M059J (cell line): ENCODE results near the gene SMARCAL1. TPM values are rescaled to one million over a fixed set of nuclear protein-coding genes. Genes with fewer than 3 reads are reported as not detected.

Source experiments
- DNase-seq: peaks from one replicate; pipeline ENCODE4 v3.0.0-alpha.2; 2012; ENCODE audit warnings: low read depth
- total RNA-seq: library from RNA; depleted of rRNA; stranded (reverse); fragments of >200 nt; shearing (Covaris generic); gene quantifications from 2 replicates; pipeline ENCODE4 v1.2.3, GENCODE V29; 2014; rRNA removed

The SMARCAL1 gene
- total RNA-seq: 6.1 and 7.5 TPM in 2 replicates

DNA sequence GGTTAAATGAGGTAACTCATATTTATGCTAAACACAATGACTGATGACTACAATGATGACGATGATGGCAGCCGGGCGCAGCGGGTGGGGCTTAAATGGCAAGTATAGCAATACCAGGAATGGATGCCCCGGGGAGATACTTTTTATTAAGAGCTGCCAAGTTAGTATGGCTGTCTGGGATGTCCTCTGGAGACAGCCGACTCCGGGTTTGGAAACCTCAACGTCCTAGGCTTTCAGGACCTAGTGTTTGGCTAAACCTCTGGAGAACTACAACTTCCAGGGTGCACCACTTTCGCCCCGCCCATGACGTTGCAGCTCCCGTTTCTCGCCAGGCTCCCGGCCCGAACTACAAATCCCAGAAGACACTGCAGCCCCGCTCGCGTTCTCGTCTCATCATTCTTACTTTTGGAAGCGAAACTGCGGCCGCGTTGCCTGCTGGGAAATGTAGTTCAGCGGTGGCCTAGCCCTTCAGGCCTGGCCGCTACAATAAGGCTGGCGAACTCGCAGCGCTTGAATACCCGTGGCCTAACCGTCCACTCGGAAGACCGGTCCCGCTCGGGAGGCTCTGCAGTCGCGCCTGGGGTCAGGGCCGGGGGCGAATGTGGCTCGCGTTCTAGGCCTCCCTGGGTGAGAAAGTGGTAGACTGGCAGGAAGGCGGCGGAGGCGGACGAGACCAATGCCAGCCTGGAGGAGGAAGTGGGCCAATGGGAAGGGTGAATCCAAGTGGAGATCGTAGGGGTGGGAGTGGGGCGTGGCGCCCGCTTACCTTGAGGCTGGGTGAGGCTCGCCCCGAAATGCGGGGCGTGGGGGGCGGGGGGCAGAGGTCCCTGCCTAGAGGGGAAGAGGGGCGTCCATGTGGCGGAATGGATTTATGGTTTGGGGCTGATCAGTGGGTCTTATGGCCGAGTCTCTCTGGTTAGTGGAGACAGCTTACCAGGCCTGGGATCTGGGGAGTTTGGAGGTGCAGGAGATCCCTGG, at the start of gene SMARCAL1:
TSS of gene SMARCAL1 (plus strand) at position 463 of the 978 bp plus-strand sequence. CDS start 2,221 bp downstream, outside the sequence.
- peak; percentile 96 for DNase-seq

DNA sequence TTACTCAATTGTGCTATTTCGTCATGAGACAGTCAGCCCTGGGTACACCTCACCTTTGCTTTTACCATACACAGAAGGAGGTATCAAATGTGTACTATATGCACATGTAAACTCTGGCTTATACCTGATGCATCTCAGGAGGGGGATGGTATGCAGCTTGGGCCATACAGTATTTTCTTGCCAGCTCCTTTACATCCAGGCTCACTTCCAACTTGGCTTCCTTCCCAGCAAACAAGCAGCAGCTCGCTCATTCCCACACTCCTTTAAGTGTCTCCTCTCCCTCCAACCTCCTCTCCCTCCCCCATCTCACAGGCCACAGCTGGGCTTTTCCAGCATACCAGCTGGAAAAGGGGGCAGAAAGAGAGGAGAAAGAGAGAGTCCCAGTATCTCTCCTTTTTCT, 49.6 kb upstream of the SMARCAL1 start:
- peak; percentile 32 for DNase-seq

DNA sequence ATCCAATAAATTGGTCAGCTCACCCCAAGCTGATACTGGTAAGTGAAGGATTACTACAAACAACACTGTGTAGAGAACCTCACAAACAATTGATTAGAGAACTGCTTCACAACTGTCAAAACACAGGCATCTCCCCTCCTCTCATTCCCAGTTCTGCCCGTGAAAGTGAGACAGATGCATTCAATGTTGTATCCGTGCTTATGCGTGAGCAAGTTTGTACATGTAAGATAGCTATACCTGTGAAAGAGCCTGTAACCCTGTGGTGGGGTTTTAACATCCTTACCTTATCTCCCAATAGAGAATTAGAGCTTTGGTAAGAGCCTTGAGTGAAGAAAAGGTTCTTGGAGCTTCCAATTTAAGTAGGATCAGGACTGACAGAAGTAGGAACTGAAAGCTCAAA, 49.1 kb upstream of the SMARCAL1 start:
- no peak for DNase-seq

DNA sequence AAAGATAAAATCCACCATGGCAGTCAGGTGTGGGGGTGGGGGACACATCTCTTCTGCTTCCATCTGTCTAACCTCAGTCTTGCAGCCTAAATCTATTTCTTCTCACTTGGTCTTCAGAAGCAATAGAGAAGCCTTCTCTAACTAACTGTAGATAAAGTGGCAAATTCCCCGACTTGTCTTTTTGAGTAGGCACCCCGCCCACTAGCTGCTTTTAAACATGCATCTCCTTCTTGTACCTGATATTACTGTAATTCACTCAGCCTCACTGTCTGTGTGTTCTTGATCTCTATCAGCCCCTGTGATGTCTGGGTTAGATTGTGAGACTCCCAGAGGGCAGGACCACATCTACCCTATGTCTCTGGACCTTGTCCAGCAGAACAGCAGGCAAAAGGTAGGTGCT, 46.8 kb upstream of the SMARCAL1 start:
- no peak for DNase-seq

DNA sequence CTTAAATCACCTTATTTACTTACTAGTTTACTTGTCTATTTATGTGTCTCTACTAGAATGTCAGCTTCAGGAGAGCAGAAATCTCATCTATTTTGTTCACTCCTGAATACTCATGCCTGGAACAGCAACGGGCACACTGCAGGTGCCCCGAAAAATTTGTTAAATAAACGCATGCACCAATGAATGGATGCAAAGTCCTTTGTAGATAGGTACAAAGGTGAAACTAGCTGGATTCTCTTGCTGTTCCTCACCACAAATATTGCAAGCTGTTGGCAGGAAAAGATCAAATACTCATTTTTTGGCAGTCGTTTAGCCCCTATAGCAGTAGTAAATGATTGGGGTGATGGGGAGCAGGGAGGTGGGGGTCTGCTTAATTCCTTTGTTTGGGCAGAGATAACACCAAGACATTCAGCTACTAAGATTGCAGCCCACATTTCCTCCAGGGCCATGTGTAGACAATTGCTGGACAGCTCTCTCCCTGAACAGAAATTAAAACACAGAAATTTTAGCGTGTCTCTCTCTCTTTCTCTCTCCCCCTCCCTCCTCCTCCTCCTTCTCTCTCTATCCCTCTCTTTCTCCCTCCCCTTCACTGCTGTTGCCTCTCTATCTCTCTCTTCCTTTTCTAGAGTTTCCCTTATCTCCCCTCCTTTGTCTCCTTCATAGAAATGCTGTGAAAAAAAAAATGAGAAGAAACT, 45.4 kb upstream of the SMARCAL1 start:
- DNase-seq: no peak

DNA sequence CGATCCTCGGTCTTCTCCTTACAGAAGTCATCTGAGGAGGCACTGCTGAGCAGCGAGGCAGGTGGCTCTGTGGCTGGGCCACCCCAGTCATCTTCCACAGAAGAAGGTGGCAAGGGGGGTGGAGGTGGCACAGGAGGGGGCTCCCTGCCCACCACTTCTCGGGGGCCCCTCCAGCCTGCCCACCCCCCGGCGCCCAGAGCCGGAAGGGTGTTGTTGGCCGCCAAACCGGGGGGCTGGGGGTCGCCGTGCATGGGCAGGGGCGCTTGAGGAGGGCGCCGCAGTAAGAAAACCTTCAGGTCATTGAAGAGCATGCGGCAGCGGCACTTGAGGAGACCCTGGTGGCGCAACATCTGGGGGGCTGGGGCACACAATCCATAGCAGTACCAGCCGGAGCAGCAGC, 42.5 kb upstream of the SMARCAL1 start:
- DNase-seq: no peak

DNA sequence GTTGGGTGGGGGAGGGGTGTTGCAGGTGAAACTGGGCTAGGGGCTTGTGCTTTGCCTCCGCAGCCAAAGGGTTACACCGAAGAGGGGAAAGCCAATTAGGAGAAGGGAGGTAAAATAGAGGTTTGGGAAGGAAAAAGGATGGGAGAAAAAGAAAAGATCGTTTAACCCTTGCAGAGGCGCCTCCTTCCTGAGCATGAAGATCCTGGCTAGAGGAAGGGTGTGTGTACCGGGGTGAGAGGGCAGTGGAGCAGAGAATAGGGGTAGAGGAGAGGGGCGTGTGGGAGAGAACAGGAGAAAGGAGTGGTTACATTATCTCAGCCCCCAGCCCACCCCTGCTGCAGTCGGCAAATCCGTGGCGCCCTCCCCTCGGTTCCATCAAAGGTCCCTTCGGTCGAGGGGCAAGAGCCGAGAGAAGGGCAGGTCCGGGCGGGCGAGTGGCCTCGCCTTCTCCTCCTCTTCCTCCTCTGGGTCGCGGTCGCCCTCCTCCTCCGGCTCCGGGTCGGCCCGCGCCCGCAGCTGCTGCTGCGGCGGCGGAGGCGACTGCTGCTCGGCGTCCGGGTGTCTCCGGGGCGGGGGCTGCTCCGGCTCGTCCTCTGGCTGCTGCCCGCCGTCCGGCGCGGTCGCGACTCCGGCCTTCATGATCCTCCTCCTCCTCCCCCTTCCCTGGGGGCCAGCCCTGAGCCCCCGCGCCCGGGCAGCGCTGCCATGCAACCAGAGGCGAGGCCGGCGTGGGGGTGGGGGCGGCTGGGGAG, 41.1 kb upstream of the SMARCAL1 start:
- peak; percentile 21 for DNase-seq

DNA sequence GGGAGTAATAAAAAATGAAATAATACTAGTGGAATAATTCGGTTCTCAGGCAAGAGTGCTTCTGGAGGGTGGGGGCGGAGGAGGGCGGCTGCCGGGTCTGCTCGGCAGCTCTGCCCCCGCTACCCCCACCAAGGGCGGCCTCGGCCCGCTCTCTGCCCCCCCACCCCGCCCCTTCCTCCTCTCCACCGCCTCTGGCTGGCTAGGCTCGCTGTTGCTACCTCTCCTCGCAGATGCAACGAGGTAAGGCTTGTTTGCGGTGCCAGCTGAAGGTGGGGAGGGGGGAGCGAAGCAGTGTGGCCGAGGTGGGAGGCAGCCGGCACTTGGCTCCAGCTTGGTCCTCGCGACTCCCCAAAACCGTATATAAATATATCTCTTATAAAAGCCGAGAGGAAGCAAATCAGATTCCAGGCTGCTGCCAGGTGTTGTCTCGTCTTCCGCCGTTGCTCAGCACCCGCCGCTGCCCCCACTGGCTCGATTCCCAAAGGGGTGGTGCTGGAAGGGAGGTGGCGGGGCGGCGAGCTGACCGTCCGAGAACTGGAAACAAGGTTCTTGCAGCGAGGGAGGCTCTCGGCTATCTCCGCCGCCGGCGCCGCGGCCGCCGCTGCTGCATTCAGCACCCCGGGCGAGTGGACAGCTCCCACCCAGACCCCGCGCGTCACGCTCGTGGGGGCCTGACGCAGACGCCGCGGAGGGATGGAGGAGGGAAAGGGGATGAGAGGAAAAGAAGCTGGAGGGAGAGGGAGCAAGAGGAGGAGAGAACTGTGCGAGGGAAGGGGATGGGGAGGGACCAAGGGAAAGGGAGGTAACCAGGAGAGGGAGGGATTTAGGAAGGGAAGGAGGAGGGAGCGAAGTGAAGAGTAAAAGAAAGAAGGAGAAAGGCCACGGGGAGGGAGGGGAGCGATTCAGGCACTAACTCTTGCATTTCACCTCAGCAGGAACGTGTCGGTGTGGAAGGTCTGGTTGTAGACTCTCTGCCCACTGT, 40.3 kb upstream of the SMARCAL1 start, which contains the start of gene MARCHF4:
TSS of gene MARCHF4 (minus strand) at position 763 of the 982 bp plus-strand sequence. CDS start 2,223 bp downstream, outside the sequence.
- DNase-seq: peak; percentile 85

DNA sequence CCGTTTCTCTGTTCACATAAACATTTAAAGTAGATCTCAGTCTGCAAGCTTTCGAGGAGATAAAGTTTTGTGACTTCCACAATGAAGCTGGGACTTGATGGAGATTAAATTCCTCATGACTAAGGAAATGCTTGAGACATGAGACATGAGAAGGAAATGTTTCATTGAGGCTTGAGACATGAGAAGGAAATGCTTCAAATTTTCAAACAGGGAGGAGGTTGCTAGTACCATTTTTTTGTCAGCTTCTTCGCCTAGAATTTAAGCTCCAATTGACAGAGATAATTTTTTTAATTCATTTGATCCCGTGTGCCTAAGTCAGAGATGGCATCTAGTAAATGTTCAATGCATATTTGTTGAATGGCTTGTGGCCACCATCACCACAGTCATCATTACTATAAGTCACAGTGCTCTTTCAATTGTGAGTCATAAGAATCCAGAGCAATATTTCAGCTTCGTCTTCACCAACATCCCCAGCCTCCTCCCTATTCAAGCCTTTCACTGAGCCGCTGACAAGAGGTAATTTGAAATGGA, 39.5 kb upstream of the SMARCAL1 start:
- DNase-seq: peak; percentile 88

DNA sequence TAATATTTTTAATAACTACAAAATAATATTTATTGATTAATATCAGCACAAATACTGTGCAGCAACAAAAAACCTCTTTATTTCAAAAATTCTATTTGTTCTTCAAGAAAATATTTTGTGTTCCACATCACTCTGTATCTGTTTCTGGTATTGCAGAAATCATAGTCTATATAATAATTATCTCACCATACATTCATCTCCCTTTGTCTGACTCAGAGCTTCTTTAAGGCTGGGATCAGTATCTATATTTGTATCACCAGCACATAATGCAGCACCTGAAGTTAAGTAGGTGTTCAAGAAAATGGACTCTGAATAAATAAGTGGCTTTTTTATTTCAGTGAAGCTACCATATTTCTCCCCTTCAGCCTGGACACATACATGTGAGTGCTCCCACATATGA, 38.4 kb upstream of the SMARCAL1 start:
- no peak for DNase-seq

DNA sequence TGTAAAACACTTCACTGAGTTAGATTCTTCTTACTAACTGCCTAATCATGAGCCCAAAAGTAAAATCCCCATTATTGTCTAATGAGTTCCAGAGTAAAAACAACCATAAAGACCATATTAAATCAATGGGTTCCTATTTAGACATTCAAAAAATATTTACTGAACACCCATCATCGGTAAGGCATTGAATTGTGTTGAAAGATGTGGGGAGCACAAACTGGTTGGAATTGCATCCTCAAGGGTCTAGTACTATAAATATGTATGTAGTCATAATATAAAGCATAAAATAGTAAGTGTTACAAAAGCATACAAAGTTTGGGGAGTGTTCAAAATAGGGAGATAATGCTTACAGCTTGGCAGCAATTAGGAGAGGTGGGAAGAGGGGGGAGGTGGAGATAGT, 37.0 kb upstream of the SMARCAL1 start:
- DNase-seq: no peak

DNA sequence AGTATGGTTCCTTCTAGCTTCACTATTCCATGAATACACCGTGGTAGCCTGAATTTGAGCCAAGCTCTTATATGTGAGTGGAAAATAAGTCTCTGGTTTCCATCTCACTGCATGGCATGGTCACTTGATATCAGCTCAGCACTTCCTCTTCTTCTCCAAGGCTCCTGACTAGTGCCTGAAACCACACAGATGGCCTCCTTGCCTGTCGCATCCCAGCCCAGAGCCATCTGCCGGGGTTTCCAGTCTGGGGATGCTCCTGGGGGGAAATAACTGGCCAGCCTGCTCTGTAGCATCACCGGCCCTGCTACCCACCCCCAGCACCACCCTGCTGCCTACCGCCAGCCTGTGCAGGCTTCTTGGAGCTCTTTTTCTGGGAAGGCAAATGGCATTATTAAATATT, 32.3 kb upstream of the SMARCAL1 start:
- no peak for DNase-seq

DNA sequence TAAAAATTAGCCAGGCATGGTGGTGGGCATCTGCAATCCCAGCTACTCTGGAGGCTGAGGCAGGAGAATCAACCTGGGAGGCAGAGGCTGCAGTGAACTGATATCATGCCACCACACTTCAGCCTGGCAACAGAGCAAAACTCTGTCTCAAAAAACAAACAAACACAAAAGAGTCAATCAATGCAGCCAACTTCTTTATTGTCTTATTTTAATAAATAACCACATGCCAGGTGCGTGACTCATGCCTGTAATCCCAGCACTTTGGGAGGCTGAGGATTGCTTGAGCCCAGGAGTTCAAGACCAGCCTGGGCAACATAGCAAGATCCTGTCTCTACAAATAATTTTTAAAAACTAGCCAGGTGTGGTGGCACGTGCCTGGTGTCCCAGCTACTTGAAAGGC, 27.9 kb upstream of the SMARCAL1 start:
- DNase-seq: peak; percentile 59

DNA sequence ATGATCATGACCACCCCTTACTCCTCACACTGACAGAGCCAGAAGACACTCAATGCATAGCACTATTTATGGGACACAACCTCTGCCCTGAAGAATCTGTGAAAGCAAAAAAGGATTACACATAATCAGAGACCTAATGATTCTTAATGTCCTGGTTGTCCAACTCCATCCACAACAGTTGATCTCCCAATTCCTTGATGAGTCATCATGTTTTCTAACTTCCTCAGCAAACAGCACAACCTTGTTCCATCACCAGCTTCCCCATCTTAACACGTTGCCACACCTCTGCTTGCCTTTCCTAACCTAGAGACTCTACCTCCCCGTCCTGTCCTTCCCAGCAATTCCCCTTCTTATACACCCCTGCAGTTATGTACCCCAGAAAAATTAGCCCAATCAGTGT, 26.8 kb upstream of the SMARCAL1 start:
- DNase-seq: no peak

DNA sequence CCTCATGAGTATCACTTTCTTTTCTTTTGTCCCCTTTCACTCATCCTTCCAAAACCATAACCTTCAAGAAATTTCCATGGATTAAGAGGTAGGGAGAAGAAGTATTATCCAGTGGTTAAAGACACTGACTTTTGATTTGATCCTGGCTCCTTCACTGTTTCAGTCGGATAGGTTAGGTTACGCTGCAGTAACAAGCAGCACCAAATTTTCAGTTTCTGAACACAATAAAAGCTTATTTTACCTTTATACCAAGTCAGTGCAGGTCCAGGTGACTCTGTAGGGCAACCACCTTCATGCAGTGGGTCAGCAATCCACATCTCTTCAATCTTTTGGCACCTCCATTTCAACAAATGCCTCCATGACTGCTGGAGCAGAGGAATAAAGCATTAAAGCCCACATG, 25.0 kb upstream of the SMARCAL1 start:
- DNase-seq: no peak

DNA sequence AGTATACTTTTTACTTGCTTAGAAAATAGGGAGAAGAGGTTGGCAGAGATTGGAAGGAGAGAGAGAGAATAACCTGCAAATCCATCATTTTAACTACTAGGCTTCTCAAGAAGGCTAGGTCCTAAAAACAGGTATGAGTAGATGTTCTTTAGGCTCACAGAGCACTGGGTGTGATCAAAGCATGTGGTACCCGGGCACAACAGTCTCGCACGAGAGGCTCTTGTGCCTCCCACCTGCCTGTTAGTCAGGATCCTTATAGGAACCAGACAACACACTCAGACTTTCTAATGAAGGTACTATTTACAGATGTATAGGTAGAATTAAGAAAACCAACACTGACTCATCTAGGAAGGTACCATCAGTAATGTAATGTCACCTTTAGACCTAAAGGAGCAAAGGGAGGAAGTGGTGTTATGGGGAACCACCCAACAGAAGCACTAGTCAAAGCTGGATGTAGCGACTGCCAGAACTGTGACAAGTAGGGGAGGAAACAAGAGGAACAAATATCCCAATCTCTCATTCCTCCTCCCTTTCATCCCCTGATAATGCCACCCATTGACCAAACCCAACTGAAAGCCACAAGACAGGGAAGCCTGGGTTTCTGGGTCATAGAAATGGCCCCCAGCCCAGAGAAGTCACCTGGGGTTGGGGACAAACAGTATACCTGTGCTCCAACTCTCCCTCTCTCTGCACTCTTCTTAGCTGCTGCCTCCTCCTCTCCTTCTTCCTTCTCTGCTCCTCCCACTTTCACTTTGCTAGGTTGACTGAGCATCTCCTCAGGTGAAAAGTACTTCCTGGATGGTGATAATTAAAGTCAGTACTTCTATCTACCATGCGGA, 24.0 kb upstream of the SMARCAL1 start:
- no peak for DNase-seq

DNA sequence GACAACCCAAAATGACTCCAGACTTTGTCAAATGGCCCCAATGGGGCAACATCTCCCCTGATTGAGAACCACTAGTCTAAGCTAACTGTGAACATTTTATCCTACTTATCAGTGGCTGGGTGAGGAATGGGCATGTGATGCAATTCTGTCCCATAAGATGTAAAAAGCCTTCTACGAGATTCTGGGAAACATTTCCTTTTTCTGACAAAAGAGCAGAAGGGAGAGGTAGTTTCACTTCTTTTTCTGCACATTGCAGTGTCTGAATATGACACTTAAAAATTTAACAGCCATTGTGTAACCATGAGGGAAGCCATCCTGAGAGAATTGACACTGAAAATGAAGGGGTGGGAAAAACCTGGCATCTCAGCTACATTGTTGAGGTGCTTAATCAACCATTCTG, 22.7 kb upstream of the SMARCAL1 start:
- no peak for DNase-seq

DNA sequence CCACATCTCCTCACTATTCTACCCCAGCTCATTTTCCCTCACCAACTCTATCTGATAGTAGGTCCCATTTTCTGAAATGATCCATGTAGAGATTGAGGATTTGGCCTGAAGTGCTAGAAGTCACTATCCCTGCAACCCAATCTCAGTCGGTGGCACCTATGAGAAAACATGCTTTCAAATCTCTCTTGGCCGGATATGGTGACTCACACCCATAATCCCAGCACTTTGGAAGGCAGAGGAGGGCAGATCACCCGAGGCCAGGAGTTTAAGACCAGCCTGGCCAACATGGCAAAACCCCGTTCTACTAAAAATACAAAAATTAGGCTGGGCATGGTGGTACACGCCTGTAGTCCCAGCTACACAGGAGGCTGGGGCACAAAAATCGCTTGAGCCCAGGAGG, 20.9 kb upstream of the SMARCAL1 start:
- peak; percentile 83 for DNase-seq

DNA sequence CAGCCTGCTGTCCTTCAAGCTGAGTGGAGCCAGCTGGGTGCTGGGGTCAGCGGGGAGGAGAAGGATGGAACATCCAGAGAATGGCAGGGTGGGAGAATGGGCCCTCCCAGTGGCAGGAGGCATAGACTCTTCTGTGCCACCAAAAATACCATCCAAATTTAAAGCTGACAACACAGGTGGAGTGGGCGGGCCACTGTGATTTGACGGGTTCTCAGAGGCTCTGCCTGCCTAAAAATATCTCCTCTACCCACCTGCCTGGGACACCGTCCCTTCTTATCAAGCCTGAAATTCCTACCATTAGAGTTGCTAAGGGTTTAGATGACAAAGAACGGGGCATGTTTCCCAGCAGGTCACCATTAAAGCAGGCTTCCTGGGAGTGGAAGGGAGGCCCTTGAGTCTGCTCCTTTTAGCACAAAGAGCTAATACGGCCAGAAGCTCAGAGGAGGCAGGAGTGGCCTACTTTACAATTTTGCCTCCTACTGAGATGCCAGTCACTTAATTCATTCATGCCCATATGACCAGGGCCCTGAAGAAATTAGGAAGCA, 20.2 kb upstream of the SMARCAL1 start:
- no peak for DNase-seq
